Endothelial cell of umbilical vein (primary cell): ENCODE measurements around the gene ANP32D. TPM values are rescaled to one million over a fixed set of nuclear protein-coding genes. Genes with fewer than 3 reads are reported as not detected.
"Not testable (repeated sequence)": the region's sequence is repeated elsewhere in the genome, so short reads cannot be mapped to it uniquely, and the experiment has no call there.

Experiments
- BruUV-seq: library from RNA; stranded (reverse); fragments of 400-500 nt; replicated peaks from 2 replicates; lab custom pipeline; 2021; lab: Mats Ljungman, UMichigan
- CTCF ChIA-PET: fragments of 300-600, 350-600 bp; sonication (Branson Sonifier 250); formaldehyde crosslinking; loops from one replicate; lab custom pipeline; 2021; ENCODE audit warnings: antibody characterized with exemption, inconsistent platforms; lab: Charles Lee
- POLR2A ChIA-PET: fragments of 300-600, 350-600 bp; sonication (Branson Sonifier 250); formaldehyde crosslinking; loops from one replicate; lab custom pipeline; 2021; ENCODE audit warnings: antibody characterized with exemption, inconsistent platforms; lab: Charles Lee
- DNase-seq: peaks from one replicate; pipeline ENCODE4 v3.0.0-alpha.2; 2011; ENCODE audit warnings: low read depth, low spot score
- FAIRE-seq: peaks from 2 replicates; lab custom pipeline; 2011; peaks lifted over from hg19 to GRCh38; lab: Jason Lieb, UNC
- H2AFZ ChIP-seq: 2 replicates; pipeline ENCODE4 v1.6.0; 2012; ENCODE audit warnings: low read depth, low read length, control low read depth, inconsistent platforms
- H3K27ac ChIP-seq: 2 replicates; pipeline ENCODE4 v1.5.1; 2011; ENCODE audit warnings: low read depth, mild to moderate bottlenecking, control low read depth, low read length, moderate library complexity; ENCODE audit not compliant: insufficient read depth
- H3K27me3 ChIP-seq, 2 experiments: 2 replicates each; pipeline versions ENCODE4 v1.6.0 to v1.6.1; 2011; ENCODE audit warnings: low read length in 2 of 2, mixed read lengths in 1 of 2; ENCODE audit not compliant: control insufficient read depth in 2 of 2, insufficient read depth in 2 of 2
- H3K36me3 ChIP-seq, 2 experiments: 2 replicates in 1 of 2; 3 replicates in 1 of 2; pipeline ENCODE4 v1.5.1; 2011; ENCODE audit warnings: low read length in 2 of 2, mild to moderate bottlenecking in 1 of 2, moderate library complexity in 1 of 2; ENCODE audit not compliant: control insufficient read depth in 2 of 2, insufficient read depth in 2 of 2; ENCODE audit errors: extremely low read depth in 1 of 2
- H3K4me1 ChIP-seq: 3 replicates; pipeline ENCODE4 v1.5.1; 2011; ENCODE audit warnings: mild to moderate bottlenecking, low read length; ENCODE audit not compliant: control insufficient read depth, insufficient read depth; ENCODE audit errors: extremely low read depth
- H3K4me2 ChIP-seq: 2 replicates; pipeline ENCODE4 v1.6.1; 2011; ENCODE audit warnings: low read length, control low read depth, mixed read lengths; ENCODE audit not compliant: insufficient read depth
- H3K4me3 ChIP-seq, 3 experiments: fragments of 200-600 bp in 1 of 3; sonication (generic), shearing (Covaris generic) in 1 of 3; replicated peaks in 1 of 3; 2 replicates each; pipeline ENCODE4 v1.5.1; 2011 to 2016; ENCODE audit warnings: control low read depth in 3 of 3, low read length in 3 of 3, mild to moderate bottlenecking in 2 of 3, inconsistent platforms in 1 of 3, low read depth in 1 of 3, moderate library complexity in 1 of 3; ENCODE audit not compliant: insufficient read depth in 1 of 3
- H3K79me2 ChIP-seq: 2 replicates; pipeline ENCODE4 v1.6.0; 2012; ENCODE audit warnings: low read length, inconsistent platforms; ENCODE audit not compliant: control insufficient read depth, insufficient read depth
- H3K9ac ChIP-seq: replicated peaks from 2 replicates; pipeline ENCODE3; 2011; ENCODE audit warnings: low read length, control low read depth; ENCODE audit not compliant: insufficient read depth; ENCODE audit errors: extremely low read depth
- H3K9me1 ChIP-seq: replicated peaks from 3 replicates; pipeline ENCODE4 v1.6.0; 2011; ENCODE audit warnings: mild to moderate bottlenecking, low read length; ENCODE audit not compliant: control insufficient read depth, insufficient read depth; ENCODE audit errors: extremely low read depth
- H3K9me3 ChIP-seq: replicated peaks from 2 replicates; pipeline ENCODE4 v1.5.1; 2012; ENCODE audit warnings: low read length, inconsistent platforms; ENCODE audit not compliant: control insufficient read depth, insufficient read depth
- H4K20me1 ChIP-seq: replicated peaks from 2 replicates; pipeline ENCODE3; 2011; ENCODE audit warnings: mild to moderate bottlenecking, low read length; ENCODE audit not compliant: control insufficient read depth, insufficient read depth; ENCODE audit errors: extremely low read depth
- CTCF ChIP-seq, 2 donors: IDR thresholded peaks; 1 replicate in 1 of 2; 2 replicates in 1 of 2; pipeline ENCODE4 v1.5.1; 2011; ENCODE audit warnings: low read length in 2 of 2, mild to moderate bottlenecking in 2 of 2, moderate library complexity in 2 of 2, control low read depth in 1 of 2, inconsistent platforms in 1 of 2, low read depth in 1 of 2; ENCODE audit not compliant: insufficient read depth in 1 of 2; ENCODE audit errors: extremely low read depth in 1 of 2
- EZH2 ChIP-seq: IDR thresholded peaks from 2 replicates; pipeline ENCODE4 v1.6.1; 2012; ENCODE audit warnings: borderline replicate concordance, low read depth, mild to moderate bottlenecking, moderate library complexity, low read length, inconsistent platforms; ENCODE audit not compliant: severe bottlenecking
- FOS ChIP-seq: IDR thresholded peaks from 2 replicates; pipeline ENCODE4 v1.6.1; 2011; ENCODE audit warnings: mild to moderate bottlenecking, low read length, moderate library complexity, borderline replicate concordance; ENCODE audit not compliant: insufficient read depth
- GATA2 ChIP-seq: IDR thresholded peaks from 2 replicates; pipeline ENCODE4 v1.7.0; 2011; ENCODE audit warnings: low read depth, mild to moderate bottlenecking, moderate library complexity, mixed read lengths, low read length; ENCODE audit not compliant: insufficient read length, insufficient read depth
- JUN ChIP-seq: IDR thresholded peaks from 2 replicates; pipeline ENCODE4 v1.6.1; 2011; ENCODE audit warnings: borderline replicate concordance, low read depth; ENCODE audit not compliant: insufficient read length, insufficient read depth
- MAX ChIP-seq: IDR thresholded peaks from 2 replicates; pipeline ENCODE4 v1.6.1; 2011; ENCODE audit not compliant: insufficient read depth, insufficient read length
- MYC ChIP-seq: IDR thresholded peaks from one replicate; pipeline ENCODE4 v1.6.1; 2011; ENCODE audit warnings: mild to moderate bottlenecking, low read depth, low read length
- POLR2A ChIP-seq: IDR thresholded peaks from 2 replicates; pipeline ENCODE4 v1.6.1; 2012; ENCODE audit warnings: low read depth, mild to moderate bottlenecking, control low read depth, low read length
- POLR2AphosphoS5 ChIP-seq: IDR thresholded peaks from 2 replicates; pipeline ENCODE4 v1.6.1; 2012; ENCODE audit warnings: low read depth, mild to moderate bottlenecking, control low read depth, low read length, moderate library complexity; ENCODE audit not compliant: insufficient read depth
- dilution Hi-C: fragments of 300-500 bp; cut with MboI; formaldehyde crosslinking; loops from one replicate; pipeline ENCODE4 v1.15.0; 2019; ENCODE audit warnings: low sequenced_read_pairs; ENCODE audit not compliant: extremely low pct_ligation_motif_present
- intact Hi-C: fragments of 100-400 bp; cut with micrococcal nuclease; formaldehyde crosslinking; loops from one replicate; pipeline ENCODE4 v1.10.0; 2022
- polyA plus RNA-seq, 4 experiments: library from polyadenylated mRNA; depleted of rRNA in 3 of 4; stranded (reverse) in 3 of 4; unstranded in 1 of 4; fragments of >200 nt; gene quantifications; 2 replicates each; pipeline versions ENCODE4 v1.2.1 to v1.2.3, GENCODE V29; 2011 to 2012; ENCODE audit warnings: missing spikeins in 1 of 4
- total RNA-seq: library from RNA; stranded (reverse); gene quantifications from 2 replicates; pipeline ENCODE4 v1.2.3, GENCODE V29; 2021

ANP32D gene
- total and polyA plus RNA-seq, 2 donors (not counting 3 experiments of a cell fraction or from before 2014, with no cell fraction given): not detected

DNA sequence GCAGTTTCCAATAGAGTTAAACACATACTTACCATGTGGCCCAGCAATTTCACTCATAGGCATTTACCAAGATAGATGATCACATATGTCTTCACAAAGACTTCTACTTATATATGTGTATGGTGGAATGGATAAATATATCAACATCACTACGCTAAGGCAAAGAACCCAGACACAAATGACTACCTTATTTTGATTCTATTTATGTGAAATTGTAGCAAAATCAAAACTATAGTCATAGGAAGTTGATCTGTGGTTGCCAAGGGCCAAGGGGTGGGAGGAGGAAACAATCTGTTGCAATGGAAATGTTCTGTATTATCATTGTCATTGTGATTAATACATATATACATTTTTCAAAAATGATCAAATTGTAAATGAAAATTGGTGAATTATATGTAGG lies 47.7 kb upstream of the ANP32D start:
- Histone ChIP-seq H3K79me2 (no peaks in the 10 kb centered on the region), H3K9ac (no peak overlapping the region), H3K27ac (no peak overlapping the region), H4K20me1 (no peaks in the 10 kb centered on the region), H3K27me3 (no peaks in the 10 kb centered on the region), H3K4me1 (peaks cover 36% of the 10 kb centered on the region), H3K4me3 (no peak overlapping the region), H3K36me3 (no peaks in the 10 kb centered on the region), H3K9me3 (no peaks in the 10 kb centered on the region), H2AFZ (no peak overlapping the region), H3K4me2 (peak overlapping the region; percentile 17), H3K9me1 (no peaks in the 10 kb centered on the region)
- POLR2A ChIA-PET: no interaction called here
- FAIRE-seq: no peak
- no TSS peak for BruUV-seq
- intact Hi-C loops (no loop called here), dilution Hi-C loops (no loop called here)
- peak; percentile 46 for DNase-seq
- CTCF ChIA-PET: no interaction called here
- no peak for TF ChIP-seq GATA2
- TF ChIP-seq CTCF (IDR thresholded peaks at IDR 0.05; ENCODE audit: extremely low read depth in 1 of 2, insufficient read depth in 1 of 2, low read depth in 1 of 2, low read length in 2 of 2): no peak
- TF ChIP-seq MAX: no peak
- TF ChIP-seq POLR2AphosphoS5: no peak
- no peak for TF ChIP-seq FOS
- TF ChIP-seq POLR2A: no peak
- no peak for TF ChIP-seq JUN
- TF ChIP-seq EZH2: no peak
- no peak for TF ChIP-seq MYC

DNA sequence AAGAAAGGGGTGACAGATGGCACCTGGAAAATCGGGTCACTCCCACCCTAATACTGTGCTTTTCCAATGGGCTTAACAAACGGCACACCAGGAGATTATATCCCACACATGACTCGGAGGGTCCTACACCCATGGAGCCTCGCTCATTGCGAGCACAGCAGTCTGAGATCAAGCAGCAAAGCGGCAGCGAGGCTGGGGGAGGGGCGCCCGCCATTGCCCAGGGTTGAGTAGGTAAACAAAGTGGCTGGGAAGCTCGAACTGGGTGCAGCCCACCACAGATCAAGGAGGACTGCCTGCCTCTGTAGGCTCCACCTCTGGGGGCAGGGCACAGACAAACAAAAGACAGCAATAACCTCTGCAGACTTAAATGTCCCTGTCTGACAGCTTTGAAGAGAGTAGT lies 38.3 kb upstream of the ANP32D start:
- BruUV-seq, H4K20me1 ChIP-seq, dilution Hi-C loops, H3K9ac ChIP-seq, H3K9me1 ChIP-seq, H3K4me2 ChIP-seq, H3K4me3 ChIP-seq, CTCF ChIA-PET, POLR2A ChIA-PET, H3K4me1 ChIP-seq, H3K36me3 ChIP-seq, H3K79me2 ChIP-seq, DNase-seq, FAIRE-seq, H3K27me3 ChIP-seq, intact Hi-C loops, H2AFZ ChIP-seq, H3K27ac ChIP-seq, H3K9me3 ChIP-seq: not testable (repeated sequence)
